Lung (tissue), 12 donors: ENCODE data around the gene MAGOH. TPM values are rescaled to one million over a fixed set of nuclear protein-coding genes. Genes with fewer than 3 reads are reported as not detected.

Source experiments
- ATAC-seq: fragments of 200-7000 bp; cut with Tn5 transposase; one replicate; pipeline ENCODE4 v1.9.1; 2020; ENCODE audit warnings: moderate number of reproducible peaks; ENCODE audit not compliant: insufficient read depth, low FRiP score
- DNase-seq, 3 donors: peaks; one replicate each; pipeline ENCODE4 v3.0.0-alpha.2; 2013 to 2017
- H3K27ac ChIP-seq, 2 donors: one replicate each; pipeline ENCODE4 v1.5.1; 2013; ENCODE audit warnings: mild to moderate bottlenecking in 2 of 2, moderate library complexity in 2 of 2, control low read depth in 1 of 2, inconsistent platforms in 1 of 2, low read depth in 1 of 2, low read length in 1 of 2
- H3K27me3 ChIP-seq, 3 donors: one replicate each; pipeline ENCODE4 v1.5.1; 2013; ENCODE audit warnings: low read length in 2 of 3; ENCODE audit not compliant: control insufficient read depth in 3 of 3, insufficient read depth in 3 of 3
- H3K36me3 ChIP-seq, 4 donors: one replicate each; pipeline ENCODE4 v1.5.1; 2013; ENCODE audit warnings: low read length in 4 of 4, mild to moderate bottlenecking in 1 of 4, moderate library complexity in 1 of 4; ENCODE audit not compliant: control insufficient read depth in 4 of 4, insufficient read depth in 4 of 4
- H3K4me1 ChIP-seq, 5 donors: one replicate each; pipeline ENCODE4 v1.5.1; 2013; ENCODE audit warnings: low read length in 5 of 5, mild to moderate bottlenecking in 2 of 5, moderate library complexity in 1 of 5; ENCODE audit not compliant: control insufficient read depth in 5 of 5, insufficient read depth in 5 of 5
- H3K4me3 ChIP-seq: one replicate; pipeline ENCODE4 v1.5.1; 2013; ENCODE audit warnings: mild to moderate bottlenecking, control low read depth, moderate library complexity
- H3K9ac ChIP-seq, 2 donors: one replicate each; pipeline ENCODE4 v1.5.1; 2013; ENCODE audit warnings: low read length in 2 of 2, control low read depth in 1 of 2; ENCODE audit not compliant: insufficient read depth in 1 of 2
- H3K9me3 ChIP-seq, 4 donors: one replicate each; pipeline ENCODE4 v1.5.1; 2013; ENCODE audit warnings: low read length in 3 of 4, mild to moderate bottlenecking in 1 of 4, moderate library complexity in 1 of 4; ENCODE audit not compliant: control insufficient read depth in 4 of 4, insufficient read depth in 3 of 4
- CTCF ChIP-seq: IDR thresholded peaks from 2 replicates; pipeline ENCODE4 v1.5.1; 2012; ENCODE audit warnings: mild to moderate bottlenecking; ENCODE audit errors: control extremely low read depth, extremely low read depth
- WGBS, 2 donors: extraction: QIAGEN DNeasy Blood & Tissue Kit; methylation state at CpG; one replicate each; pipeline ENCODE4 v1.1.7; 2013; 5-methylcytosine and 5-hydroxymethylcytosine counted together
- polyA plus RNA-seq, 2 donors: library from polyadenylated mRNA; stranded (reverse); fragments of 200-250 nt; gene quantifications; one replicate each; pipeline ENCODE4 v1.2.1, GENCODE V29; 2013
- total RNA-seq, 2 donors: library from RNA; depleted of rRNA in 1 of 2; stranded (reverse); fragments of >200 nt in 1 of 2; gene quantifications; one replicate each; pipeline ENCODE4 v1.2.1, GENCODE V29; 2014 to 2021
- donor health status: control.
- donor health status: control.
- donor health status: Bipolar disorder and iron deficiency.
- donor health status: healthy.
- donor health status: DM: yes; HTN: yes; CAD: no.

MAGOH gene
- total and polyA plus RNA-seq, 4 donors, result 33.0 to 141 (median 58.5) TPM

- DNase-seq (no peak), ATAC-seq (no peak)
- H3K4me1 ChIP-seq, result peaks cover 0 to 52% (median 15%) of the 10 kb centered on the region in 5 donors
- H3K27me3 ChIP-seq, result no peaks in the 10 kb centered on the region
- H3K9me3 ChIP-seq, result no peaks in the 10 kb centered on the region
- WGBS, 2 donors, result 94 to 98% methylated on average over 5 of the region's 5 CpGs
- H3K27ac ChIP-seq, result no peak overlapping the region
- H3K36me3 ChIP-seq, result no peaks in the 10 kb centered on the region
- no peak overlapping the region for H3K9ac ChIP-seq
- TF ChIP-seq CTCF, result no peak
- H3K4me3 ChIP-seq, result no peak overlapping the region
Measured at GRCh38 chr1:53180951-53181350, 57.4 kb downstream of the MAGOH start.

GRCh38 chr1:53180226-53180625 is 58.1 kb downstream of the MAGOH start:
- peaks cover 0 to 57% (median 15%) of the 10 kb centered on the region in 5 donors for H3K4me1 ChIP-seq
- no peaks in the 10 kb centered on the region for H3K36me3 ChIP-seq
- DNase-seq, result peak in 1 of 3 donors; percentile 10
- ATAC-seq, result no peak
- no peak for TF ChIP-seq CTCF
- H3K27me3 ChIP-seq, result no peaks in the 10 kb centered on the region
- no peak overlapping the region for H3K27ac ChIP-seq
- H3K9me3 ChIP-seq, result no peaks in the 10 kb centered on the region
- no peak overlapping the region for H3K4me3 ChIP-seq
- 84 to 93% methylated on average over 2 of the region's 2 CpGs for WGBS, 2 donors
- H3K9ac ChIP-seq, result no peak overlapping the region

Other genes with a start within 250 kb of the MAGOH start
- gene PODN, start 176.3 kb downstream of the MAGOH start, total RNA-seq, result 10 to 100 TPM; 12.9 to 40.9 TPM
- 10 to 100 TPM; 16.4 to 27.0 TPM for gene PODN, start 176.3 kb downstream of the MAGOH start, polyA plus RNA-seq
- under 1 TPM; 0.14 to 0.61 TPM for gene SLC1A7, start 95.9 kb downstream of the MAGOH start, total RNA-seq
- under 1 TPM; 0.14 to 0.81 TPM for gene SLC1A7, start 95.9 kb downstream of the MAGOH start, polyA plus RNA-seq
- gene CPT2, start 41.7 kb downstream of the MAGOH start, total RNA-seq, result 10 to 100 TPM; 16.3 to 26.4 TPM
- 10 to 100 TPM; 11.5 to 21.1 TPM for gene CPT2, start 41.7 kb downstream of the MAGOH start, polyA plus RNA-seq
- gene CZIB, start 17.9 kb downstream of the MAGOH start, total RNA-seq, result 10 to 100 TPM; 39.1 to 52.3 TPM
- 10 to 100 TPM; 53.6 to 86.5 TPM for gene CZIB, start 17.9 kb downstream of the MAGOH start, polyA plus RNA-seq
- gene LRP8, start 89.6 kb upstream of the MAGOH start, total RNA-seq, result 10 to 100 TPM in 1 of 2 donors, 1 to 10 TPM in 1; 4.5 to 20.0 TPM
- 10 to 100 TPM in 1 of 2 donors, 1 to 10 TPM in 1; 2.6 to 14.7 TPM for gene LRP8, start 89.6 kb upstream of the MAGOH start, polyA plus RNA-seq
- gene DMRTB1, start 220.9 kb upstream of the MAGOH start, total RNA-seq, result not detected
- not detected for gene DMRTB1, start 220.9 kb upstream of the MAGOH start, polyA plus RNA-seq